ENCODE results near the gene REPS1. TPM values are rescaled to one million over a fixed set of nuclear protein-coding genes. Genes with fewer than 3 reads are reported as not detected.

The REPS1 gene
- polyA plus RNA-seq, 1 experiment: 27.2 TPM

GRCh38 chr6:138964012-138964411, 24.0 kb downstream of the REPS1 start:
- no peaks in the 10 kb centered on the region for H3K36me3 ChIP-seq (ENCODE audit: control insufficient read depth, insufficient read depth, low read length)
- TF ChIP-seq CTCF (IDR thresholded peaks at IDR 0.05; ENCODE audit: insufficient read depth, low read depth, low read length): no peak
- no peak for DNase-seq (ENCODE audit: low read depth)
- ChIA-PET POLR2A (no interaction called here), CTCF (interaction anchor here (2.5 kb wide), 1 partner anchor 8 kb away, joined by 6 read pairs; no protein-coding TSS in a partner anchor)
- no peak overlapping the region for H3K4me3 ChIP-seq (ENCODE audit: low read depth, low read length)
- no peaks in the 10 kb centered on the region for H3K27me3 ChIP-seq (ENCODE audit: control insufficient read depth, insufficient read depth, low read length)

GRCh38 chr6:138963531-138963930, 24.5 kb downstream of the REPS1 start:
- ChIA-PET CTCF (no interaction called here), POLR2A (no interaction called here)
- no peaks in the 10 kb centered on the region for H3K27me3 ChIP-seq (ENCODE audit: control insufficient read depth, insufficient read depth, low read length)
- no peak for DNase-seq (ENCODE audit: low read depth)
- H3K36me3 ChIP-seq (ENCODE audit: control insufficient read depth, insufficient read depth, low read length): no peaks in the 10 kb centered on the region
- no peak for TF ChIP-seq CTCF (IDR thresholded peaks at IDR 0.05; ENCODE audit: insufficient read depth, low read depth, low read length)
- no peak overlapping the region for H3K4me3 ChIP-seq (ENCODE audit: low read depth, low read length)

GRCh38 chr6:138963119-138963518, 24.9 kb downstream of the REPS1 start:
- POLR2A ChIA-PET: no interaction called here
- Histone ChIP-seq H3K36me3 (ENCODE audit: control insufficient read depth, insufficient read depth, low read length) (no peaks in the 10 kb centered on the region), H3K4me3 (ENCODE audit: low read depth, low read length) (no peak overlapping the region), H3K27me3 (ENCODE audit: control insufficient read depth, insufficient read depth, low read length) (no peaks in the 10 kb centered on the region)
- CTCF ChIA-PET: no interaction called here
- DNase-seq (ENCODE audit: low read depth): no peak
- TF ChIP-seq CTCF (IDR thresholded peaks at IDR 0.05; ENCODE audit: insufficient read depth, low read depth, low read length): no peak

GRCh38 chr6:138959521-138959920, 28.5 kb downstream of the REPS1 start:
- TF ChIP-seq CTCF (IDR thresholded peaks at IDR 0.05; ENCODE audit: insufficient read depth, low read depth, low read length): no peak
- Histone ChIP-seq H3K27me3 (ENCODE audit: control insufficient read depth, insufficient read depth, low read length) (no peaks in the 10 kb centered on the region), H3K4me3 (ENCODE audit: low read depth, low read length) (no peak overlapping the region), H3K36me3 (ENCODE audit: control insufficient read depth, insufficient read depth, low read length) (no peaks in the 10 kb centered on the region)
- CTCF ChIA-PET: no interaction called here
- POLR2A ChIA-PET: no interaction called here
- no peak for DNase-seq (ENCODE audit: low read depth)

GRCh38 chr6:138958595-138958994, 29.5 kb downstream of the REPS1 start:
- CTCF ChIA-PET: no interaction called here
- no peak for TF ChIP-seq CTCF (IDR thresholded peaks at IDR 0.05; ENCODE audit: insufficient read depth, low read depth, low read length)
- POLR2A ChIA-PET: no interaction called here

More at GRCh38 chr6:138958595-138958994, 29.5 kb downstream of the REPS1 start:
- Histone ChIP-seq H3K27me3 (ENCODE audit: control insufficient read depth, insufficient read depth, low read length) (no peaks in the 10 kb centered on the region), H3K4me3 (ENCODE audit: low read depth, low read length) (no peak overlapping the region), H3K36me3 (ENCODE audit: control insufficient read depth, insufficient read depth, low read length) (no peaks in the 10 kb centered on the region)
- no peak for DNase-seq (ENCODE audit: low read depth)
